Osteocyte (in vitro differentiated cells): ENCODE measurements around the gene CMIP. TPM values are rescaled to one million over a fixed set of nuclear protein-coding genes. Genes with fewer than 3 reads are reported as not detected.

Experiments used
- DNase-seq: peaks from one replicate; pipeline ENCODE4 v3.0.0; 2021; ENCODE audit warnings: mixed read lengths; ENCODE audit not compliant: unreplicated experiment; ENCODE audit errors: extremely low spot score
- H3K27ac Mint-ChIP-seq: one replicate; pipeline ENCODE4 v1.8.0; 2021; ENCODE audit warnings: mild to moderate bottlenecking, mixed read lengths; ENCODE audit not compliant: unreplicated experiment
- H3K27me3 Mint-ChIP-seq: one replicate; pipeline ENCODE4 v1.8.0; 2021; ENCODE audit warnings: mixed read lengths; ENCODE audit not compliant: unreplicated experiment
- H3K36me3 Mint-ChIP-seq: one replicate; pipeline ENCODE4 v1.8.0; 2021; ENCODE audit warnings: mixed read lengths; ENCODE audit not compliant: unreplicated experiment
- H3K4me1 Mint-ChIP-seq: one replicate; pipeline ENCODE4 v1.8.0; 2021; ENCODE audit warnings: mixed read lengths; ENCODE audit not compliant: unreplicated experiment
- H3K4me3 Mint-ChIP-seq: one replicate; pipeline ENCODE4 v1.8.0; 2021; ENCODE audit warnings: mild to moderate bottlenecking, moderate library complexity, mixed read lengths; ENCODE audit not compliant: unreplicated experiment
- H3K9me3 Mint-ChIP-seq: one replicate; pipeline ENCODE4 v1.8.0; 2021; ENCODE audit warnings: mixed read lengths; ENCODE audit not compliant: unreplicated experiment
- total RNA-seq: library from RNA; stranded (reverse); gene quantifications from 2 replicates; pipeline ENCODE4 v1.2.1, GENCODE V29; 2021
- TF ChIP-seq, protein P1 (sequence below): fragments of 200-600 bp; sonication (generic); IDR thresholded peaks from 2 replicates; pipeline ENCODE4 v1.5.0; 2021; ENCODE audit warnings: antibody characterized with exemption, mild to moderate bottlenecking, moderate library complexity

Gene CMIP
- total RNA-seq, 1 donor from 2014 or later, result 38.0 TPM

- no peak for DNase-seq
- Mint-ChIP-seq H3K27ac (no peak overlapping the region), H3K4me1 (no peaks in the 10 kb centered on the region), H3K27me3 (no peaks in the 10 kb centered on the region), H3K36me3 (peaks cover 17% of the 10 kb centered on the region), H3K4me3 (no peak overlapping the region), H3K9me3 (no peaks in the 10 kb centered on the region)
- TF ChIP-seq, protein P1, sequence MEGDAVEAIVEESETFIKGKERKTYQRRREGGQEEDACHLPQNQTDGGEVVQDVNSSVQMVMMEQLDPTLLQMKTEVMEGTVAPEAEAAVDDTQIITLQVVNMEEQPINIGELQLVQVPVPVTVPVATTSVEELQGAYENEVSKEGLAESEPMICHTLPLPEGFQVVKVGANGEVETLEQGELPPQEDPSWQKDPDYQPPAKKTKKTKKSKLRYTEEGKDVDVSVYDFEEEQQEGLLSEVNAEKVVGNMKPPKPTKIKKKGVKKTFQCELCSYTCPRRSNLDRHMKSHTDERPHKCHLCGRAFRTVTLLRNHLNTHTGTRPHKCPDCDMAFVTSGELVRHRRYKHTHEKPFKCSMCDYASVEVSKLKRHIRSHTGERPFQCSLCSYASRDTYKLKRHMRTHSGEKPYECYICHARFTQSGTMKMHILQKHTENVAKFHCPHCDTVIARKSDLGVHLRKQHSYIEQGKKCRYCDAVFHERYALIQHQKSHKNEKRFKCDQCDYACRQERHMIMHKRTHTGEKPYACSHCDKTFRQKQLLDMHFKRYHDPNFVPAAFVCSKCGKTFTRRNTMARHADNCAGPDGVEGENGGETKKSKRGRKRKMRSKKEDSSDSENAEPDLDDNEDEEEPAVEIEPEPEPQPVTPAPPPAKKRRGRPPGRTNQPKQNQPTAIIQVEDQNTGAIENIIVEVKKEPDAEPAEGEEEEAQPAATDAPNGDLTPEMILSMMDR, result no peak
Observed at GRCh38 chr16:81678326-81679095, 233.9 kb downstream of the CMIP start.

- H3K4me1 Mint-ChIP-seq, result no peaks in the 10 kb centered on the region
- no peaks in the 10 kb centered on the region for H3K9me3 Mint-ChIP-seq
- no peak for DNase-seq
- H3K4me3 Mint-ChIP-seq, result no peak overlapping the region
- peaks cover 11% of the 10 kb centered on the region for H3K36me3 Mint-ChIP-seq
- TF ChIP-seq, protein P1, result no peak
- no peak overlapping the region for H3K27ac Mint-ChIP-seq
- no peaks in the 10 kb centered on the region for H3K27me3 Mint-ChIP-seq
Observed at GRCh38 chr16:81679721-81680430, 235.3 kb downstream of the CMIP start.

DNA sequence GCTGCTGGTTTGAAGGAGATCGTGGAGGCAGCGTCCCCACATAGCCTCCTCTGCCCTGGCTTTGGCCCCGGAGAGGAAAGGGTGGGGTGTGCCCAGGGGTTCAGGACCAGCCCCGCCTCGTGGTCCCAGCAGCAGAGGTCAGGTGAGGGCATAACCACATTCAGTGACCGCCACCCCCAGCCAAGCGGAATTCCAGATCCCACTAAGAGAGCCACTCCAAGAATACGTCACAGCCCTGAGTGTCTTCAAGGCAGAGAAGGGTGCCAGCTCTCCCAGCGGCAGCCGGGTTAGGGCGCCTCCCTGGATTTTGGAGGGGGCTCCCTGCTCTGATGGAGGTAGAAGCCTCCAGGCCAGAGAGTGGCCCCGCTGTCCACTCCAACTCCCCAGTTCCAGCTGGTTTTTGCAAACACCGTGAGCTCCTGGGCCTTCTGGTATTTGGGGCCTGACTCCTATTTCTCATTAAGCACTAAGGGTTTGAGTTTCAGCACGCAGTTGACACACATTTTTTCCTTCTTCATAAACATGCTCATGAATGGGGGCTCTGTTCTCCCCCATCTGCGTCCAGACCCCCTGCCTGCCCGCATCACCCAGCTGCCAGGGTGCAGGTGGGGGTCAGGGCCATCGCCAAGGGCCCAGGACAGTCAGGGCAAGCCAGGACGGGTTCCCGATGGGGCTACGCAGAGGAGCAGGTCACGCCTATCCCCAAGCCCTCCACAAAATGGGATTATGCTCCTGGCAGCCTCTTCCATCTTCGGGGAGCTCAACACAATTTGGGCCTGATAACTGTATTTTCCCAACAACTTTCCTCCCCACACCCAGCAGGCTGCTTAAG is 236.1 kb downstream of the CMIP start:
- no peak overlapping the region for H3K4me3 Mint-ChIP-seq
- no peaks in the 10 kb centered on the region for H3K9me3 Mint-ChIP-seq
- H3K27me3 Mint-ChIP-seq, result no peaks in the 10 kb centered on the region
- TF ChIP-seq, protein P1, result no peak
- no peak overlapping the region for H3K27ac Mint-ChIP-seq
- no peaks in the 10 kb centered on the region for H3K4me1 Mint-ChIP-seq
- peaks cover 10% of the 10 kb centered on the region for H3K36me3 Mint-ChIP-seq
- DNase-seq, result no peak

DNA sequence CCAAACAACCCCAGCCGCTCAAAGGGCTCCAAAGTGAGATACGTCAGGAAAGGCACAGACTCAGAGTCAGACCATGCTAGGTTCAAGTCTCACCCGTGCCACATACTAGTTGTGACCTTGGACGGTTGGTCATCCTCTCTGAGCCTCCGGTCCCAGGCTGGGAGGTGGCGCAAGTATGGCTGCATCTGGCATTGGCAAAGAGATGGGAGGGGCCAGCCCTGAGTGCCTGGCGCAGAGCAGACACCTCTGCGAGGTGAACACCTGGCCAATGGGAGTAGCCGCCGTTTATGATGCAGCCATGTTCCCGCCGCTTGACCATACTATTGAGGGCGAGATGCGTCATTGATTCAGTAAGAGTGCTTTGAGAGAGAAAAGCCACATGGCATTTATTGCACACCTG is 236.7 kb downstream of the CMIP start:
- H3K4me1 Mint-ChIP-seq, result no peaks in the 10 kb centered on the region
- no peak for DNase-seq
- no peaks in the 10 kb centered on the region for H3K9me3 Mint-ChIP-seq
- H3K27ac Mint-ChIP-seq, result no peak overlapping the region
- no peaks in the 10 kb centered on the region for H3K27me3 Mint-ChIP-seq
- no peak overlapping the region for H3K4me3 Mint-ChIP-seq
- TF ChIP-seq, protein P1, result no peak
- H3K36me3 Mint-ChIP-seq, result peaks cover 10% of the 10 kb centered on the region
